ENCODE results near the gene DNMBP.
A peak's percentile ranks its signal among the peaks of the same experiment; 100 is the strongest.

DNMBP gene

DNA sequence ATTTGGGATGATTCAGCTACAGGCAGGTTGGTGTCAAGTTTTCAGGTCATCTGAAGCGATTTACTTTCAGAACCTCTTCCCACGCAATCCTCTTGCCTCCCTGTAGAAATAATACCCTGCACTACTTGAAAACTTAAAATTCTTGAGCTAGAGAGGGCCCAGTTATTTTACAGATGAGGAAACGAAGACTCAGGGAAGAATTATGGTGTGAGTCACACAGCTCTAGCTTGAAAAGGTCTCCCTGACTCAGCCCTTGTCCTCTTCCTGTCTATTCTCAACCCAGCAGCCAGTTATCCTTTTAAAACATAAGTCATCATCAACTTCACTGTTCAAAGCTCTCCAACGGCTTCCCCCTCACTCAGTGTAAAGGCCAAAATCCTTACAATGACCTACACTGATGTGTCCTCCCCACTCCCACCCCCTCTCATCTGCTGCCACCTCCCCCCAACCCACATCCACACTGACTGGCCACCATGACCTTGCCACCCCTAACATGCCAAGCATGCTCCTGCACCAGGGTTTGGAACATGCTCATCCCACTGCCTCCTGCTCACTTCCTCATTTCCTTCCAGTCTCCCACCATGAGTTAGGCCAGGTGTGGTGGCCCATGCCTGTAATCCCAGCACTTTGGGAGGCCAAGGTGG lies 3.4 kb downstream of the DNMBP start:
- no peak overlapping the region for H2AK5ac ChIP-seq (ENCODE audit: low read length, severe bottlenecking)
- H3K4me2 ChIP-seq (ENCODE audit: low read length, poor library complexity, severe bottlenecking), result peak overlapping the region; percentile 0
- H3K9ac ChIP-seq (ENCODE audit: low read length), result peak overlapping the region; percentile 94
- H3K4me3 ChIP-seq (ENCODE audit: insufficient read depth in 1 of 2, low read depth in 1 of 2, low read length in 2 of 2), result peak overlapping the region in 1 of 2 experiments; percentile 99
- H2BK15ac ChIP-seq (ENCODE audit: low read depth, poor library complexity, severe bottlenecking), result no peak overlapping the region
- H2BK5ac ChIP-seq (ENCODE audit: low read depth, low read length, poor library complexity, severe bottlenecking), result peak overlapping the region; percentile 63
- 3% methylated on average over 2 of the region's 4 CpGs for WGBS
- H3K9me3 ChIP-seq (ENCODE audit: control insufficient read depth, low read length), result no peaks in the 10 kb centered on the region
- H3K27ac ChIP-seq (ENCODE audit: low read length, poor library complexity, severe bottlenecking), result peak overlapping the region; percentile 93
- H4K8ac ChIP-seq (ENCODE audit: low read length), result peak overlapping the region; percentile 49
- peak overlapping the region; percentile 47 to 70 for H3K18ac ChIP-seq (ENCODE audit: low read depth in 1 of 2, low read length in 2 of 2)
- peak overlapping the region in 1 of 2 experiments; percentile 3 for H3K4ac ChIP-seq (ENCODE audit: low read depth in 1 of 2, low read length in 2 of 2)
- peaks cover 2 to 4% of the 10 kb centered on the region in 2 experiments for H3K36me3 ChIP-seq (ENCODE audit: control insufficient read depth in 1 of 2, insufficient read depth in 2 of 2, low read depth in 1 of 2, low read length in 2 of 2)
- H2BK12ac ChIP-seq (ENCODE audit: low read length in 2 of 2), result peak overlapping the region; percentile 7 to 64
- no peak overlapping the region for H3K14ac ChIP-seq (ENCODE audit: low read length in 2 of 2)
- no peak overlapping the region for H3K23ac ChIP-seq (ENCODE audit: low read length in 2 of 2)
- peak overlapping the region; percentile 54 for H2BK120ac ChIP-seq (ENCODE audit: low read depth, low read length)
- H3K27me3 ChIP-seq (ENCODE audit: control insufficient read depth in 1 of 2, insufficient read depth in 1 of 2, low read length in 2 of 2), result no peaks in the 10 kb centered on the region
- peak; percentile 99 for DNase-seq
- peak overlapping the region; percentile 71 for H4K91ac ChIP-seq (ENCODE audit: low read length)
- H2AFZ ChIP-seq (ENCODE audit: low read depth, low read length), result no peak overlapping the region
- no peaks in the 10 kb centered on the region for H3K79me1 ChIP-seq (replicated peaks; ENCODE audit: low read length, poor library complexity, severe bottlenecking)
- peaks cover 14% of the 10 kb centered on the region for H3K4me1 ChIP-seq (ENCODE audit: control insufficient read depth, insufficient read depth, low read depth, low read length)

DNA sequence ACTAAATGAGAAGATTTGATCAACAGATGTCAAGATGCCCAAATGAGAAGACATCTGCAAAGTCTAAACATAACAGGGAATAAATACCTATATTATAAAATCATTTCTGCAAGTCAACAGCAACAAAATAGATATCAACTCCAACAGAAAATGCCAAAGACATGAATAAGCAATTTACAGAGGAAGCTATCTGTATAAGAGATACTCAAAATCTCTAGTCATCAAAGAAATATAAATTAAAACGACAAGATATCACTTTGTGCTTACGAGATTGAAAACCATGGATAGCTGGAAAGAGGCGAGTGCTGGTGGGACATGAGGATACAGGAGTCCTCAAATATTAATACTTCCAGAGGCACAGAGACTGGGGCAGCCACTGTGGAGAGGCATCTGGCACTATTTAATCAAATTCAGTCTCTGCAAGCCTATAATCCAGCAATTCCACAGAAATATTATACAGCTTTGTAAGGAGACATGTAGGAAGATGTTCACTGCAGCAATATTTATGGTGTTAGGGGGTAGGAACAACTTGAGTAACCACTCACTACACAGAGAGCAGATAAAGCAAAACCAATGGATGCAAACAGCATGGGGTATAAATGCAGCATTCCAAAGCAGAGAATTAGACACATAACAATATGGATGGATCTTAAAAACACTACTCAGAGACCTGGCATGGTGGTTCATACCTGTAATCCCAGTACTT lies 4.8 kb downstream of the DNMBP start:
- H2AK5ac ChIP-seq (ENCODE audit: low read length, severe bottlenecking), result no peak overlapping the region
- no peak overlapping the region for H2BK5ac ChIP-seq (ENCODE audit: low read depth, low read length, poor library complexity, severe bottlenecking)
- no peak overlapping the region for H4K8ac ChIP-seq (ENCODE audit: low read length)
- H3K27ac ChIP-seq (ENCODE audit: low read length, poor library complexity, severe bottlenecking), result peak overlapping the region; percentile 93
- peak overlapping the region in 1 of 2 experiments; percentile 89 for H3K4ac ChIP-seq (ENCODE audit: low read depth in 1 of 2, low read length in 2 of 2)
- peak overlapping the region; percentile 94 for H3K9ac ChIP-seq (ENCODE audit: low read length)
- H2AFZ ChIP-seq (ENCODE audit: low read depth, low read length), result no peak overlapping the region
- peak overlapping the region in 1 of 2 experiments; percentile 41 for H3K14ac ChIP-seq (ENCODE audit: low read length in 2 of 2)
- H4K91ac ChIP-seq (ENCODE audit: low read length), result no peak overlapping the region
- no peaks in the 10 kb centered on the region for H3K9me3 ChIP-seq (ENCODE audit: control insufficient read depth, low read length)
- H3K18ac ChIP-seq (ENCODE audit: low read depth in 1 of 2, low read length in 2 of 2), result peak overlapping the region in 1 of 2 experiments; percentile 80
- H3K4me2 ChIP-seq (ENCODE audit: low read length, poor library complexity, severe bottlenecking), result no peak overlapping the region
- H3K79me1 ChIP-seq (replicated peaks; ENCODE audit: low read length, poor library complexity, severe bottlenecking), result no peaks in the 10 kb centered on the region
- peak overlapping the region in 1 of 2 experiments; percentile 99 for H3K4me3 ChIP-seq (ENCODE audit: insufficient read depth in 1 of 2, low read depth in 1 of 2, low read length in 2 of 2)
- 0% methylated on average over 1 of the region's 3 CpGs for WGBS
- H3K27me3 ChIP-seq (ENCODE audit: control insufficient read depth in 1 of 2, insufficient read depth in 1 of 2, low read length in 2 of 2), result no peaks in the 10 kb centered on the region
- H3K36me3 ChIP-seq (ENCODE audit: control insufficient read depth in 1 of 2, insufficient read depth in 2 of 2, low read depth in 1 of 2, low read length in 2 of 2), result peaks cover 3 to 11% of the 10 kb centered on the region in 2 experiments
- peaks cover 15% of the 10 kb centered on the region for H3K4me1 ChIP-seq (ENCODE audit: control insufficient read depth, insufficient read depth, low read depth, low read length)
- H2BK12ac ChIP-seq (ENCODE audit: low read length in 2 of 2), result peak overlapping the region in 1 of 2 experiments; percentile 63
- H3K23ac ChIP-seq (ENCODE audit: low read length in 2 of 2), result no peak overlapping the region
- H2BK120ac ChIP-seq (ENCODE audit: low read depth, low read length), result no peak overlapping the region
- peak; percentile 53 for DNase-seq
- no peak overlapping the region for H2BK15ac ChIP-seq (ENCODE audit: low read depth, poor library complexity, severe bottlenecking)

DNA sequence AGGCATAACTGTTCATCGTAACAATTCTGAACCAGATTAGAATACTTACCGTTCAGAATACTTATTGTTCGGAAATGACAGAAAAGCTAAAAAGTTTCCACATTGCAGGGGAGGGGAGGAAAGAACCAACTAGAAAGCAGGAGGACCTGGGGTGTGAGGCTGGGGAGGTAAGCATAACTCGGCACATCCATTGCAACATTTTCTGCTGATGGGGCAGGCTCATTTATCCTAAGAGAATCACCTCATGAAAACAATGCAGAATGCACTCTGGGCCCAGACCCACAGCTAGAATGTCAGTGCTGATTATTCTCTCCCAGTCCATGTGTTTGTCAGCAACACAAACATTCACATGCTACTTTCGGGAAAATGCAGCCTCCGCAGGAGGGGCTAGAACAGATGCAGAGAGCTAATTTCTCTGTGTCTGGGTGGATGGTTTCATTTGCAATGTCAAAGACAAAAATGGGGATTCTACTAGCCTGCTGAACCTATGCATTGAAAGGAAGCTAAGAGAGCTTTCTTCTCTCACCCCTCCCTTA lies 9.6 kb downstream of the DNMBP start:
- no peak overlapping the region for H2BK15ac ChIP-seq (ENCODE audit: low read depth, poor library complexity, severe bottlenecking)
- peak overlapping the region in 1 of 2 experiments; percentile 4 for H3K14ac ChIP-seq (ENCODE audit: low read length in 2 of 2)
- peak; percentile 54 for DNase-seq
- H3K4me2 ChIP-seq (ENCODE audit: low read length, poor library complexity, severe bottlenecking), result no peak overlapping the region
- no peaks in the 10 kb centered on the region for H3K9me3 ChIP-seq (ENCODE audit: control insufficient read depth, low read length)
- no peak overlapping the region for H2BK120ac ChIP-seq (ENCODE audit: low read depth, low read length)
- H2BK12ac ChIP-seq (ENCODE audit: low read length in 2 of 2), result no peak overlapping the region
- no peak overlapping the region for H3K23ac ChIP-seq (ENCODE audit: low read length in 2 of 2)
- H2BK5ac ChIP-seq (ENCODE audit: low read depth, low read length, poor library complexity, severe bottlenecking), result no peak overlapping the region
- no peak overlapping the region for H4K91ac ChIP-seq (ENCODE audit: low read length)
- no peak overlapping the region for H3K9ac ChIP-seq (ENCODE audit: low read length)
- H3K27me3 ChIP-seq (ENCODE audit: control insufficient read depth in 1 of 2, insufficient read depth in 1 of 2, low read length in 2 of 2), result no peaks in the 10 kb centered on the region
- H3K4me3 ChIP-seq (ENCODE audit: insufficient read depth in 1 of 2, low read depth in 1 of 2, low read length in 2 of 2), result no peak overlapping the region
- H3K4ac ChIP-seq (ENCODE audit: low read depth in 1 of 2, low read length in 2 of 2), result no peak overlapping the region
- H3K18ac ChIP-seq (ENCODE audit: low read depth in 1 of 2, low read length in 2 of 2), result peak overlapping the region in 1 of 2 experiments; percentile 70
- WGBS, result 60% methylated on average over 6 of the region's 6 CpGs
- H3K79me1 ChIP-seq (replicated peaks; ENCODE audit: low read length, poor library complexity, severe bottlenecking), result no peaks in the 10 kb centered on the region
- H3K4me1 ChIP-seq (ENCODE audit: control insufficient read depth, insufficient read depth, low read depth, low read length), result peaks cover 11% of the 10 kb centered on the region
- no peak overlapping the region for H2AFZ ChIP-seq (ENCODE audit: low read depth, low read length)
- H3K36me3 ChIP-seq (ENCODE audit: control insufficient read depth in 1 of 2, insufficient read depth in 2 of 2, low read depth in 1 of 2, low read length in 2 of 2), result peaks cover 6 to 34% of the 10 kb centered on the region in 2 experiments
- no peak overlapping the region for H2AK5ac ChIP-seq (ENCODE audit: low read length, severe bottlenecking)
- peak overlapping the region; percentile 3 for H4K8ac ChIP-seq (ENCODE audit: low read length)
- H3K27ac ChIP-seq (ENCODE audit: low read length, poor library complexity, severe bottlenecking), result no peak overlapping the region

Measured in mesenchymal stem cell (in vitro differentiated cells and primary cell).